Stimulated activated effector memory CD8-positive, alpha-beta T cell treated with anti-CD3 and anti-CD28 coated beads, Interleukin-12 subunit alpha, Interleukin-12 subunit beta, amount 100 ng/mL, for 72 hours (primary cell): ENCODE data around the gene SOBP.
A peak's percentile ranks its signal among the peaks of the same experiment; 100 is the strongest.

Experiments
- ATAC-seq: fragments of 150-1000 bp; cut with Tn5 transposase; 2 replicates; pipeline ENCODE4 v1.10.0; 2021
- DNase-seq, 2 donors: peaks; one replicate each; pipeline ENCODE4 v3.0.0; 2021 to 2022; ENCODE audit warnings: low spot score in 2 of 2
- H3K27ac Mint-ChIP-seq: one replicate; pipeline ENCODE4 v1.8.0; 2022; ENCODE audit warnings: mild to moderate bottlenecking, mixed read lengths
- H3K36me3 Mint-ChIP-seq: one replicate; pipeline ENCODE4 v1.8.0; 2022; ENCODE audit warnings: mild to moderate bottlenecking, mixed read lengths
- H3K4me1 Mint-ChIP-seq: one replicate; pipeline ENCODE4 v1.8.0; 2022; ENCODE audit warnings: mixed read lengths
- H3K4me3 Mint-ChIP-seq: one replicate; pipeline ENCODE4 v1.8.0; 2022; ENCODE audit warnings: mild to moderate bottlenecking, mixed read lengths
- H3K9me3 Mint-ChIP-seq: one replicate; pipeline ENCODE4 v1.8.0; 2022; ENCODE audit warnings: mixed read lengths

The SOBP gene

GRCh38 chr6:107666084-107666980 lies 176.4 kb downstream of the SOBP start:
- ATAC-seq (no peak), DNase-seq (no peak)
- Mint-ChIP-seq H3K9me3 (no peaks in the 10 kb centered on the region), H3K4me1 (peaks cover 21% of the 10 kb centered on the region), H3K4me3 (no peak overlapping the region), H3K27ac (no peak overlapping the region), H3K36me3 (no peaks in the 10 kb centered on the region)

- Mint-ChIP-seq H3K4me1 (peaks cover 21% of the 10 kb centered on the region), H3K27ac (no peak overlapping the region), H3K36me3 (no peaks in the 10 kb centered on the region), H3K9me3 (no peaks in the 10 kb centered on the region), H3K4me3 (no peak overlapping the region)
- no peak for ATAC-seq
- DNase-seq, result no peak
Measured at GRCh38 chr6:107666981-107667601, 177.2 kb downstream of the SOBP start.

GRCh38 chr6:107667790-107668189 lies 177.9 kb downstream of the SOBP start:
- no peak overlapping the region for H3K27ac Mint-ChIP-seq
- H3K36me3 Mint-ChIP-seq, result no peaks in the 10 kb centered on the region
- DNase-seq, result no peak
- no peak overlapping the region for H3K4me3 Mint-ChIP-seq
- peaks cover 21% of the 10 kb centered on the region for H3K4me1 Mint-ChIP-seq
- no peak for ATAC-seq
- H3K9me3 Mint-ChIP-seq, result no peaks in the 10 kb centered on the region

GRCh38 chr6:107668743-107669474 lies 179.0 kb downstream of the SOBP start:
- H3K36me3 Mint-ChIP-seq, result no peaks in the 10 kb centered on the region
- no peak overlapping the region for H3K4me3 Mint-ChIP-seq
- ATAC-seq, result peak; percentile 88
- no peaks in the 10 kb centered on the region for H3K9me3 Mint-ChIP-seq
- peak overlapping the region; percentile 70 for H3K27ac Mint-ChIP-seq
- peaks cover 21% of the 10 kb centered on the region for H3K4me1 Mint-ChIP-seq
- peak in 1 of 2 donors; percentile 59 for DNase-seq

- Mint-ChIP-seq H3K4me1 (peaks cover 30% of the 10 kb centered on the region), H3K4me3 (no peak overlapping the region), H3K9me3 (no peaks in the 10 kb centered on the region), H3K27ac (no peak overlapping the region), H3K36me3 (no peaks in the 10 kb centered on the region)
- DNase-seq (no peak), ATAC-seq (no peak)
Measured at GRCh38 chr6:107670792-107671199, 180.9 kb downstream of the SOBP start.

- H3K4me1 Mint-ChIP-seq, result peaks cover 30% of the 10 kb centered on the region
- ATAC-seq, result no peak
- DNase-seq, result no peak
- no peak overlapping the region for H3K27ac Mint-ChIP-seq
- H3K36me3 Mint-ChIP-seq, result no peaks in the 10 kb centered on the region
- no peak overlapping the region for H3K4me3 Mint-ChIP-seq
- no peaks in the 10 kb centered on the region for H3K9me3 Mint-ChIP-seq
Measured at GRCh38 chr6:107673076-107673494, 183.2 kb downstream of the SOBP start.

GRCh38 chr6:107674995-107675738 lies 185.2 kb downstream of the SOBP start:
- Mint-ChIP-seq H3K4me3 (peak overlapping the region; percentile 36), H3K27ac (peak overlapping the region; percentile 86), H3K36me3 (no peaks in the 10 kb centered on the region), H3K9me3 (no peaks in the 10 kb centered on the region), H3K4me1 (peaks cover 16% of the 10 kb centered on the region)
- ATAC-seq (peak; percentile 97), DNase-seq (peak; percentile 76 to 89)

- Mint-ChIP-seq H3K4me1 (peaks cover 10% of the 10 kb centered on the region), H3K27ac (no peak overlapping the region), H3K4me3 (no peak overlapping the region), H3K9me3 (no peaks in the 10 kb centered on the region), H3K36me3 (no peaks in the 10 kb centered on the region)
- DNase-seq, result no peak
- no peak for ATAC-seq
Measured at GRCh38 chr6:107676042-107676441, 186.1 kb downstream of the SOBP start.

GRCh38 chr6:107677399-107677798 lies 187.5 kb downstream of the SOBP start:
- Mint-ChIP-seq H3K4me3 (no peak overlapping the region), H3K4me1 (peaks cover 9% of the 10 kb centered on the region), H3K36me3 (no peaks in the 10 kb centered on the region), H3K27ac (no peak overlapping the region), H3K9me3 (no peaks in the 10 kb centered on the region)
- DNase-seq (no peak), ATAC-seq (no peak)

GRCh38 chr6:107679457-107679856 lies 189.5 kb downstream of the SOBP start:
- H3K36me3 Mint-ChIP-seq, result no peaks in the 10 kb centered on the region
- DNase-seq, result no peak
- H3K9me3 Mint-ChIP-seq, result no peaks in the 10 kb centered on the region
- H3K4me1 Mint-ChIP-seq, result peaks cover 9% of the 10 kb centered on the region
- no peak overlapping the region for H3K4me3 Mint-ChIP-seq
- H3K27ac Mint-ChIP-seq, result no peak overlapping the region
- no peak for ATAC-seq

GRCh38 chr6:107682721-107683120 lies 192.8 kb downstream of the SOBP start:
- ATAC-seq (no peak), DNase-seq (no peak)
- Mint-ChIP-seq H3K4me3 (no peak overlapping the region), H3K9me3 (no peaks in the 10 kb centered on the region), H3K4me1 (no peaks in the 10 kb centered on the region), H3K36me3 (no peaks in the 10 kb centered on the region), H3K27ac (no peak overlapping the region)

- DNase-seq, result no peak
- Mint-ChIP-seq H3K4me3 (no peak overlapping the region), H3K36me3 (no peaks in the 10 kb centered on the region), H3K9me3 (no peaks in the 10 kb centered on the region), H3K27ac (no peak overlapping the region), H3K4me1 (no peaks in the 10 kb centered on the region)
- ATAC-seq, result no peak
Measured at GRCh38 chr6:107683183-107683582, 193.3 kb downstream of the SOBP start.

- H3K9me3 Mint-ChIP-seq, result no peaks in the 10 kb centered on the region
- ATAC-seq (no peak), DNase-seq (no peak)
- H3K36me3 Mint-ChIP-seq, result no peaks in the 10 kb centered on the region
- H3K4me1 Mint-ChIP-seq, result no peaks in the 10 kb centered on the region
- H3K27ac Mint-ChIP-seq, result no peak overlapping the region
- no peak overlapping the region for H3K4me3 Mint-ChIP-seq
Measured at GRCh38 chr6:107684996-107685395, 195.1 kb downstream of the SOBP start.

GRCh38 chr6:107689190-107689589 lies 199.3 kb downstream of the SOBP start:
- DNase-seq (no peak), ATAC-seq (no peak)
- Mint-ChIP-seq H3K36me3 (no peaks in the 10 kb centered on the region), H3K4me3 (no peak overlapping the region), H3K27ac (no peak overlapping the region), H3K9me3 (no peaks in the 10 kb centered on the region), H3K4me1 (no peaks in the 10 kb centered on the region)
